ENCODE data around the gene ITGB3BP. TPM values are rescaled to one million over a fixed set of nuclear protein-coding genes. Genes with fewer than 3 reads are reported as not detected.

The ITGB3BP gene
- total and polyA plus RNA-seq, 2 of the 8 experiments (the other 6 are each of a cell fraction or from before 2014, with no cell fraction given): 17.6 to 49.1 TPM

- CTCF ChIA-PET (ENCODE audit: partially characterized antibody): interaction anchor here (0.6 to 11.1 kb wide), 3 partner anchors 11 to 539 kb away, joined by 3 to 153 read pairs (median 3); no protein-coding TSS in a partner anchor
- Histone ChIP-seq H3K23me2 (ENCODE audit: low read depth, low read length) (peaks cover 2% of the 10 kb centered on the region; the same call in 1 of the 2 replicates), H2BK20ac (ENCODE audit: low read length) (0 out of 2 replicates have a peak overlapping the region, but pooled peaks have one; percentile 76), H3K14ac (ENCODE audit: insufficient read length) (no peak overlapping the region), H3K4me2 (ENCODE audit: insufficient read depth in 1 of 2, low read depth in 2 of 2, low read length in 2 of 2) (no peak overlapping the region), H2BK12ac (ENCODE audit: low read depth, low read length) (no peak overlapping the region), H3K56ac (replicated peaks; ENCODE audit: insufficient read length, low read depth, low read length) (no peak overlapping the region), H2BK15ac (ENCODE audit: low read length) (no peak overlapping the region), H2AK5ac (ENCODE audit: low read depth, low read length) (no peak overlapping the region), H3K27ac (ENCODE audit: low read depth, low read length) (no peak overlapping the region), H4K20me1 (replicated peaks in 1 of 2; ENCODE audit: control insufficient read depth in 1 of 2, insufficient read depth in 2 of 2, low read length in 2 of 2) (no peaks in the 10 kb centered on the region), H3K4ac (replicated peaks; ENCODE audit: insufficient read length, low read depth, low read length) (no peak overlapping the region), H3K36me3 (ENCODE audit: control insufficient read depth in 2 of 4, insufficient read depth in 4 of 4, low read length in 3 of 4) (no peaks in the 10 kb centered on the region; a peak in 1 of 8 replicates), H3K18ac (ENCODE audit: extremely low read depth, low read length) (no peak overlapping the region), H3K4me3 (ENCODE audit: extremely low read depth in 1 of 4, insufficient read depth in 2 of 4, low read depth in 3 of 4, low read length in 4 of 4) (no peak overlapping the region), H3K79me1 (ENCODE audit: low read depth, low read length) (no peaks in the 10 kb centered on the region), H2BK5ac (ENCODE audit: low read depth, low read length) (peak overlapping the region; percentile 60; the same call in 1 of the 2 replicates), H3K4me1 (replicated peaks in 1 of 4; ENCODE audit: control insufficient read depth in 3 of 4, insufficient read depth in 4 of 4, low read length in 3 of 4) (peaks cover 0 to 14% (median 10%) of the 10 kb centered on the region in 4 experiments), H3K9me3 (ENCODE audit: insufficient read depth in 2 of 2, low read depth in 1 of 2, low read length in 1 of 2) (peaks cover 0 to 3% of the 10 kb centered on the region in 2 experiments; a peak in 1 of 4 replicates), H3K79me2 (ENCODE audit: control insufficient read depth in 1 of 2, insufficient read depth in 2 of 2, low read length in 2 of 2) (no peaks in the 10 kb centered on the region), H2AFZ (ENCODE audit: low read length) (no peak overlapping the region), H3K9ac (replicated peaks in 1 of 4; ENCODE audit: extremely low read depth in 1 of 4, low read depth in 3 of 4, low read length in 3 of 4) (no peak overlapping the region), H4K5ac (ENCODE audit: insufficient read length, low read depth, low read length) (no peak overlapping the region), H3K27me3 (replicated peaks in 1 of 4; ENCODE audit: control insufficient read depth in 3 of 4, extremely low read depth in 1 of 4, insufficient read depth in 3 of 4, low read length in 3 of 4) (no peaks in the 10 kb centered on the region), H2BK120ac (replicated peaks; ENCODE audit: low read depth, low read length) (no peak overlapping the region), H3K23ac (ENCODE audit: insufficient read length) (no peak overlapping the region), H4K91ac (replicated peaks; ENCODE audit: insufficient read length, low read length) (no peak overlapping the region), H4K8ac (ENCODE audit: extremely low read depth, insufficient read depth, low read length) (no peak overlapping the region)
- POLR2A ChIA-PET (ENCODE audit: partially characterized antibody): no interaction called here
- DNase-seq (ENCODE audit: low read depth in 1 of 2, low spot score in 2 of 2) (no peak), FAIRE-seq (peak; percentile 50)
- 82% methylated on average over 3 of the region's 3 CpGs; no CpG with 5 or more reads in 1 of the 2 experiments for WGBS, 2 experiments (ENCODE audit: extremely low coverage in 1 of 2, insufficient coverage in 1 of 2, insufficient read length in 1 of 2, insufficient replicate concordance in 2 of 2, low coverage in 1 of 2, low lambda C conversion rate in 2 of 2, missing lambda C conversion rate in 1 of 2)
- TF ChIP-seq NRF1 (IDR thresholded peaks at IDR 0.05; ENCODE audit: low read depth, low read length) (no peak), KDM4A (IDR thresholded peaks at IDR 0.05; ENCODE audit: low read depth, low read length, severe bottlenecking) (no peak), POLR2A (IDR thresholded peaks at IDR 0.05; ENCODE audit: control extremely low read depth in 1 of 2, low read depth in 2 of 2, low read length in 2 of 2) (no peak), CHD2 (IDR thresholded peaks at IDR 0.05; ENCODE audit: low read length) (no peak), SIX5 (IDR thresholded peaks at IDR 0.05; ENCODE audit: low read depth, low read length) (no peak), POLR2AphosphoS5 (IDR thresholded peaks at IDR 0.05; ENCODE audit: low read depth, low read length) (no peak), KDM5A (IDR thresholded peaks at IDR 0.05; ENCODE audit: low read length) (no peak), BCL11A (IDR thresholded peaks at IDR 0.05; ENCODE audit: low read depth in 2 of 2, low read length in 2 of 2) (no peak), ATF3 (IDR thresholded peaks at IDR 0.05; ENCODE audit: insufficient read depth, low read depth, low read length) (no peak), USF2 (IDR thresholded peaks at IDR 0.05; ENCODE audit: low read length) (no peak), CBX8 (IDR thresholded peaks at IDR 0.05; ENCODE audit: borderline replicate concordance, low read depth, low read length) (no peak), SP4 (IDR thresholded peaks at IDR 0.05; ENCODE audit: low read length) (no peak)
These were observed 46.8 kb upstream of the ITGB3BP start for GRCh38 chr1:63569640-63570316.

All from H1 (cell line).